KOPT-K1 (cell line): ENCODE data around the gene NR1D1.

ENCODE experiments used
- H3K27ac ChIP-seq: fragments of 200-600 bp; sonication (generic); 2 replicates; pipeline ENCODE4 v1.5.1; 2016; ENCODE audit warnings: antibody characterized with exemption, mild to moderate bottlenecking, low read depth, low read length; ENCODE audit not compliant: poor library complexity, severe bottlenecking
- H3K36me3 ChIP-seq: fragments of 200-600 bp; sonication (generic); 2 replicates; pipeline ENCODE4 v1.5.1; 2017; ENCODE audit warnings: antibody characterized with exemption, mild to moderate bottlenecking, low read length, moderate library complexity; ENCODE audit not compliant: insufficient read depth
- H3K9me3 ChIP-seq: fragments of 200-600 bp; sonication (generic); 2 replicates; pipeline ENCODE4 v1.5.1; 2017; ENCODE audit warnings: antibody characterized with exemption, low read length, mild to moderate bottlenecking; ENCODE audit not compliant: insufficient read depth, poor library complexity, severe bottlenecking

The NR1D1 gene

GRCh38 chr17:40121181-40122135, 21.1 kb upstream of the NR1D1 start, which contains the start of gene MSL1:
Gene MSL1 (plus strand): TSS chr17:40121971. CDS start chr17:40122613, 642 bp downstream.
- no peaks in the 10 kb centered on the region for H3K9me3 ChIP-seq
- peak within 1 kb of the TSS; percentile 90 for H3K27ac ChIP-seq
- peaks cover 14% of the 10 kb centered on the region for H3K36me3 ChIP-seq

- no peaks in the 10 kb centered on the region for H3K9me3 ChIP-seq
- H3K36me3 ChIP-seq = no peaks in the 10 kb centered on the region
- H3K27ac ChIP-seq = no peak overlapping the region
These were observed 14.7 kb upstream of the NR1D1 start for GRCh38 chr17:40115101-40115436.

- no peaks in the 10 kb centered on the region for H3K9me3 ChIP-seq
- H3K27ac ChIP-seq = peak overlapping the region; percentile 69
- no peaks in the 10 kb centered on the region for H3K36me3 ChIP-seq
These were observed 13.5 kb upstream of the NR1D1 start for GRCh38 chr17:40113907-40114245.

- no peaks in the 10 kb centered on the region for H3K36me3 ChIP-seq
- peak overlapping the region; percentile 69 for H3K27ac ChIP-seq
- no peaks in the 10 kb centered on the region for H3K9me3 ChIP-seq
These were observed 12.9 kb upstream of the NR1D1 start for GRCh38 chr17:40113110-40113906.

- no peaks in the 10 kb centered on the region for H3K9me3 ChIP-seq
These were observed 12.3 kb upstream of the NR1D1 start for GRCh38 chr17:40112718-40113109.

GRCh38 chr17:40112191-40112711, 11.9 kb upstream of the NR1D1 start:
- peak overlapping the region; percentile 69 for H3K27ac ChIP-seq
- H3K9me3 ChIP-seq = no peaks in the 10 kb centered on the region

More at GRCh38 chr17:40112718-40113109, 12.3 kb upstream of the NR1D1 start:
- Histone ChIP-seq H3K36me3 (no peaks in the 10 kb centered on the region), H3K27ac (peak overlapping the region; percentile 69)

GRCh38 chr17:40111221-40112128, 11.1 kb upstream of the NR1D1 start:
- H3K27ac ChIP-seq = peak overlapping the region; percentile 69
- no peaks in the 10 kb centered on the region for H3K9me3 ChIP-seq

More at GRCh38 chr17:40112191-40112711, 11.9 kb upstream of the NR1D1 start:
- H3K36me3 ChIP-seq = no peaks in the 10 kb centered on the region

GRCh38 chr17:40110026-40110845, 9.8 kb upstream of the NR1D1 start:
- Histone ChIP-seq H3K36me3 (no peaks in the 10 kb centered on the region), H3K9me3 (no peaks in the 10 kb centered on the region), H3K27ac (peak overlapping the region; percentile 69)

More at GRCh38 chr17:40111221-40112128, 11.1 kb upstream of the NR1D1 start:
- H3K36me3 ChIP-seq = no peaks in the 10 kb centered on the region

- Histone ChIP-seq H3K9me3 (no peaks in the 10 kb centered on the region), H3K27ac (peak overlapping the region; percentile 82), H3K36me3 (no peaks in the 10 kb centered on the region)
These were observed 8.8 kb upstream of the NR1D1 start for GRCh38 chr17:40108970-40109824.

- Histone ChIP-seq H3K36me3 (no peaks in the 10 kb centered on the region), H3K9me3 (no peaks in the 10 kb centered on the region), H3K27ac (peak overlapping the region; percentile 82)
These were observed 7.3 kb upstream of the NR1D1 start for GRCh38 chr17:40107522-40108174.

GRCh38 chr17:40106760-40107521, 6.6 kb upstream of the NR1D1 start:
- H3K9me3 ChIP-seq = no peaks in the 10 kb centered on the region
- H3K27ac ChIP-seq = peak overlapping the region; percentile 82
- no peaks in the 10 kb centered on the region for H3K36me3 ChIP-seq
